HUES6 (cell line): ENCODE results near the gene MMEL1.

Experiments
- H3K27ac ChIP-seq: 2 replicates; pipeline ENCODE4 v1.7.0; 2013; ENCODE audit warnings: low read depth, mild to moderate bottlenecking, low read length, inconsistent platforms
- H3K27me3 ChIP-seq: 2 replicates; pipeline ENCODE4 v1.6.1; 2013; ENCODE audit warnings: low read length; ENCODE audit not compliant: control insufficient read depth, insufficient read depth
- H3K36me3 ChIP-seq: 2 replicates; pipeline ENCODE4 v1.6.1; 2013; ENCODE audit warnings: low read length; ENCODE audit not compliant: control insufficient read depth, insufficient read depth
- H3K4me1 ChIP-seq: 2 replicates; pipeline ENCODE4 v1.6.1; 2013; ENCODE audit warnings: low read length; ENCODE audit not compliant: control insufficient read depth, insufficient read depth
- H3K4me3 ChIP-seq: 2 replicates; pipeline ENCODE4 v1.5.1; 2013; ENCODE audit warnings: low read depth, low read length
- H3K9ac ChIP-seq: one replicate; pipeline ENCODE4 v1.6.1; 2013; ENCODE audit warnings: mild to moderate bottlenecking, low read length
- H3K9me3 ChIP-seq: 2 replicates; pipeline ENCODE4 v1.6.1; 2013; ENCODE audit warnings: low read depth, low read length; ENCODE audit not compliant: control insufficient read depth, insufficient read depth

Gene MMEL1

GRCh38 chr1:2602311-2602835, 30.4 kb downstream of the MMEL1 start:
- Histone ChIP-seq H3K27me3 (peaks cover 6% of the 10 kb centered on the region; the same call in 1 of the 2 replicates), H3K4me1 (no peaks in the 10 kb centered on the region), H3K4me3 (no peak overlapping the region), H3K27ac (no peak overlapping the region), H3K9me3 (no peaks in the 10 kb centered on the region; the same call in 1 of the 2 replicates), H3K36me3 (no peaks in the 10 kb centered on the region), H3K9ac (no peak overlapping the region)

GRCh38 chr1:2601721-2602303, 31.0 kb downstream of the MMEL1 start:
- Histone ChIP-seq H3K4me1 (no peaks in the 10 kb centered on the region), H3K9ac (no peak overlapping the region), H3K27ac (no peak overlapping the region), H3K9me3 (no peaks in the 10 kb centered on the region; the same call in 1 of the 2 replicates), H3K4me3 (no peak overlapping the region), H3K27me3 (peaks cover 6% of the 10 kb centered on the region; the same call in 1 of the 2 replicates), H3K36me3 (no peaks in the 10 kb centered on the region)

GRCh38 chr1:2598329-2598931, 34.4 kb downstream of the MMEL1 start:
- peaks cover 6% of the 10 kb centered on the region; the same call in 1 of the 2 replicates for H3K27me3 ChIP-seq
- no peak overlapping the region for H3K27ac ChIP-seq
- H3K4me3 ChIP-seq, result no peak overlapping the region
- H3K9ac ChIP-seq, result no peak overlapping the region
- H3K4me1 ChIP-seq, result no peaks in the 10 kb centered on the region
- no peaks in the 10 kb centered on the region; the same call in 1 of the 2 replicates for H3K9me3 ChIP-seq
- no peaks in the 10 kb centered on the region for H3K36me3 ChIP-seq

GRCh38 chr1:2597441-2598328, 35.1 kb downstream of the MMEL1 start:
- peaks cover 6% of the 10 kb centered on the region; the same call in 1 of the 2 replicates for H3K27me3 ChIP-seq
- no peaks in the 10 kb centered on the region; the same call in 1 of the 2 replicates for H3K9me3 ChIP-seq
- no peaks in the 10 kb centered on the region for H3K4me1 ChIP-seq
- H3K36me3 ChIP-seq, result no peaks in the 10 kb centered on the region
- H3K27ac ChIP-seq, result no peak overlapping the region
- H3K4me3 ChIP-seq, result no peak overlapping the region
- no peak overlapping the region for H3K9ac ChIP-seq

- H3K9me3 ChIP-seq, result peaks cover 2% of the 10 kb centered on the region; the same call in 1 of the 2 replicates
- H3K4me1 ChIP-seq, result no peaks in the 10 kb centered on the region
- no peak overlapping the region for H3K27ac ChIP-seq
- no peaks in the 10 kb centered on the region for H3K36me3 ChIP-seq
- no peak overlapping the region for H3K4me3 ChIP-seq
- H3K27me3 ChIP-seq, result peaks cover 2% of the 10 kb centered on the region; the same call in 1 of the 2 replicates
- no peak overlapping the region for H3K9ac ChIP-seq
Observed at GRCh38 chr1:2596530-2597333, 36.1 kb downstream of the MMEL1 start.

- peaks cover 4% of the 10 kb centered on the region; the same call in 1 of the 2 replicates for H3K9me3 ChIP-seq
- no peaks in the 10 kb centered on the region for H3K27me3 ChIP-seq
- H3K36me3 ChIP-seq, result no peaks in the 10 kb centered on the region
- no peak overlapping the region for H3K27ac ChIP-seq
- H3K9ac ChIP-seq, result no peak overlapping the region
- no peaks in the 10 kb centered on the region for H3K4me1 ChIP-seq
- H3K4me3 ChIP-seq, result no peak overlapping the region
Observed at GRCh38 chr1:2595812-2596529, 36.8 kb downstream of the MMEL1 start.

- no peaks in the 10 kb centered on the region for H3K36me3 ChIP-seq
- no peak overlapping the region for H3K27ac ChIP-seq
- H3K9ac ChIP-seq, result no peak overlapping the region
- H3K27me3 ChIP-seq, result no peaks in the 10 kb centered on the region
- H3K4me1 ChIP-seq, result no peaks in the 10 kb centered on the region
- H3K4me3 ChIP-seq, result no peak overlapping the region
- peaks cover 6% of the 10 kb centered on the region; the same call in 1 of the 2 replicates for H3K9me3 ChIP-seq
Observed at GRCh38 chr1:2595261-2595811, 37.5 kb downstream of the MMEL1 start.

- H3K27ac ChIP-seq, result no peak overlapping the region
- peaks cover under 1% of the 10 kb centered on the region for H3K36me3 ChIP-seq
- H3K4me1 ChIP-seq, result no peaks in the 10 kb centered on the region
- no peak overlapping the region for H3K9ac ChIP-seq
- H3K4me3 ChIP-seq, result no peak overlapping the region
- H3K9me3 ChIP-seq, result peaks cover 6% of the 10 kb centered on the region; the same call in 1 of the 2 replicates
- no peaks in the 10 kb centered on the region for H3K27me3 ChIP-seq
Observed at GRCh38 chr1:2594641-2595131, 38.1 kb downstream of the MMEL1 start.

- peaks cover 6% of the 10 kb centered on the region; the same call in 1 of the 2 replicates for H3K9me3 ChIP-seq
- H3K27me3 ChIP-seq, result no peaks in the 10 kb centered on the region
- H3K36me3 ChIP-seq, result peaks cover 5% of the 10 kb centered on the region
- H3K9ac ChIP-seq, result no peak overlapping the region
- no peak overlapping the region for H3K4me3 ChIP-seq
- no peak overlapping the region for H3K27ac ChIP-seq
- H3K4me1 ChIP-seq, result no peaks in the 10 kb centered on the region
Observed at GRCh38 chr1:2594001-2594640, 38.7 kb downstream of the MMEL1 start.
